A673 (cell line): ENCODE results near the gene ATG2B. TPM values are rescaled to one million over a fixed set of nuclear protein-coding genes. Genes with fewer than 3 reads are reported as not detected.
"Not testable (repeated sequence)": the region's sequence is repeated elsewhere in the genome, so short reads cannot be mapped to it uniquely, and the experiment has no call there.

Experiments
- BruUV-seq: library from RNA; stranded (reverse); fragments of 400-500 nt; replicated peaks from 2 replicates; lab custom pipeline; 2021; lab: Mats Ljungman, UMichigan
- CTCF ChIA-PET: fragments of 300-600 bp; sonication (Branson Sonifier 250); formaldehyde crosslinking; loops from one replicate; lab custom pipeline; 2022; ENCODE audit warnings: antibody characterized with exemption; lab: Charles Lee
- POLR2A ChIA-PET: fragments of 300-600 bp; sonication (Branson Sonifier 250); formaldehyde crosslinking; loops from one replicate; lab custom pipeline; 2022; ENCODE audit warnings: antibody characterized with exemption; ENCODE audit not compliant: low non-redundant PET; lab: Charles Lee
- DNase-seq: peaks from one replicate; pipeline ENCODE4 v3.0.0-alpha.2; 2015; ENCODE audit warnings: low spot score
- H3K27ac ChIP-seq: fragments of 200-600 bp; sonication (generic); 2 replicates; pipeline ENCODE4 v1.5.1; 2016; ENCODE audit warnings: mixed run types, low read depth, mild to moderate bottlenecking, mixed read lengths, antibody characterized with exemption, low read length; ENCODE audit not compliant: poor library complexity, severe bottlenecking
- H3K27me3 ChIP-seq: fragments of 200-600 bp; sonication (generic); replicated peaks from 2 replicates; pipeline ENCODE4 v1.6.1; 2017; ENCODE audit warnings: mixed run types, low read depth, mild to moderate bottlenecking, mixed read lengths, antibody characterized with exemption, low read length; ENCODE audit not compliant: insufficient read depth, poor library complexity
- H3K36me3 ChIP-seq: fragments of 200-600 bp; sonication (generic); 2 replicates; pipeline ENCODE4 v1.6.1; 2016; ENCODE audit warnings: mixed run types, mild to moderate bottlenecking, mixed read lengths, antibody characterized with exemption, low read length; ENCODE audit not compliant: insufficient read depth, poor library complexity, severe bottlenecking
- H3K4me1 ChIP-seq: fragments of 200-600 bp; sonication (generic); 2 replicates; pipeline ENCODE4 v1.6.1; 2017; ENCODE audit warnings: mixed run types, mild to moderate bottlenecking, mixed read lengths, antibody characterized with exemption, low read length; ENCODE audit not compliant: insufficient read depth, poor library complexity, severe bottlenecking
- H3K4me3 ChIP-seq: fragments of 200-600 bp; sonication (generic); 2 replicates; pipeline ENCODE4 v1.5.1; 2016; ENCODE audit warnings: low read depth, mixed run types, mild to moderate bottlenecking, mixed read lengths, low read length; ENCODE audit not compliant: poor library complexity, severe bottlenecking
- H3K9me3 ChIP-seq: fragments of 200-600 bp; sonication (generic); 2 replicates; pipeline ENCODE4 v1.6.1; 2016; ENCODE audit warnings: mixed run types, low read depth, mild to moderate bottlenecking, mixed read lengths, antibody characterized with exemption, low read length; ENCODE audit not compliant: poor library complexity, severe bottlenecking
- CTCF ChIP-seq: fragments of 300-800, 200-600 bp; sonication (generic); conservative IDR thresholded peaks from 2 replicates; pipeline ENCODE4 v1.5.1; 2017; ENCODE audit warnings: low read depth, mild to moderate bottlenecking, antibody characterized with exemption, low read length, moderate library complexity, mixed read lengths
- EZH2 ChIP-seq: fragments of 200-600 bp; sonication (generic); IDR thresholded peaks from 2 replicates; pipeline ENCODE4 v1.6.1; 2017; ENCODE audit warnings: borderline replicate concordance, low read depth, mild to moderate bottlenecking, mixed read lengths, antibody characterized with exemption, low read length; ENCODE audit not compliant: poor library complexity, severe bottlenecking
- intact Hi-C: fragments of 100-400 bp; cut with micrococcal nuclease; formaldehyde crosslinking; loops from one replicate; pipeline ENCODE4 v1.10.0; 2022; ENCODE audit not compliant: unreplicated experiment
- total RNA-seq: library from RNA; stranded (reverse); gene quantifications from 2 replicates; pipeline ENCODE4 v1.2.3, GENCODE V29; 2021

Gene ATG2B
- total RNA-seq, 1 experiment from 2014 or later: 22.7 TPM

GRCh38 chr14:96352708-96353107 lies 10.4 kb downstream of the ATG2B start:
- TF ChIP-seq CTCF: no peak
- TF ChIP-seq EZH2: no peak
- Histone ChIP-seq H3K27me3 (no peaks in the 10 kb centered on the region), H3K4me3 (no peak overlapping the region), H3K27ac (no peak overlapping the region), H3K4me1 (no peaks in the 10 kb centered on the region), H3K9me3 (no peaks in the 10 kb centered on the region), H3K36me3 (no peaks in the 10 kb centered on the region)
- CTCF ChIA-PET: no interaction called here
- intact Hi-C loops: no loop called here
- no peak for DNase-seq
- no TSS peak for BruUV-seq
- POLR2A ChIA-PET: interaction anchor here (0.6 kb wide), 1 partner anchor 314 kb away, joined by 4 read pairs; no protein-coding TSS in a partner anchor

DNA sequence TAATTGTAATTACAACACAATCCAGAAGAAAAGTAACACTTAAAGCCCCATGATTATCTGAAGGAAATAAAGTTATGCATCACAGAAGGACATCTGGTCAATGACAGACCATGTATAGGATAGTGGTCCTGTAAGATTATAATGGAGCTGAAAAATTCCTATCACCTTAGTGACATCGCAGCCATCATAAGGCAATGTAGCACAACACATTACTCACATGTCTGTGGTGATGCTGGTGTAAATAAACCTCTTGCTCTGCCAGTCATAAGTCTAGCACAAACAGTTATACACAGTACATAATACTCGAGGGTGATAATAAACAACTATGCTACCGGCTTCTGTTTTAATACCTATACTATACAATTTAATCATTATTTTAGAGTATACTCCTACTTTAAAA lies 11.2 kb downstream of the ATG2B start:
- H3K27me3 ChIP-seq: no peaks in the 10 kb centered on the region
- no peaks in the 10 kb centered on the region for H3K4me1 ChIP-seq
- POLR2A ChIA-PET: no interaction called here
- H3K4me3 ChIP-seq: no peak overlapping the region
- H3K36me3 ChIP-seq: no peaks in the 10 kb centered on the region
- DNase-seq: no peak
- H3K27ac ChIP-seq: no peak overlapping the region
- TF ChIP-seq EZH2 (no peak), CTCF (no peak)
- no peaks in the 10 kb centered on the region for H3K9me3 ChIP-seq
- no TSS peak for BruUV-seq
- intact Hi-C loops: no loop called here
- CTCF ChIA-PET: no interaction called here

- CTCF ChIA-PET: no interaction called here
- BruUV-seq: no TSS peak
- no peaks in the 10 kb centered on the region for H3K36me3 ChIP-seq
- no peaks in the 10 kb centered on the region for H3K4me1 ChIP-seq
- TF ChIP-seq EZH2 (no peak), CTCF (no peak)
- POLR2A ChIA-PET: no interaction called here
- intact Hi-C loops: no loop called here
- H3K4me3 ChIP-seq: no peak overlapping the region
- no peak for DNase-seq
- H3K27me3 ChIP-seq: no peaks in the 10 kb centered on the region
- no peak overlapping the region for H3K27ac ChIP-seq
- no peaks in the 10 kb centered on the region for H3K9me3 ChIP-seq
Measured at GRCh38 chr14:96349286-96350075, 13.7 kb downstream of the ATG2B start.

DNA sequence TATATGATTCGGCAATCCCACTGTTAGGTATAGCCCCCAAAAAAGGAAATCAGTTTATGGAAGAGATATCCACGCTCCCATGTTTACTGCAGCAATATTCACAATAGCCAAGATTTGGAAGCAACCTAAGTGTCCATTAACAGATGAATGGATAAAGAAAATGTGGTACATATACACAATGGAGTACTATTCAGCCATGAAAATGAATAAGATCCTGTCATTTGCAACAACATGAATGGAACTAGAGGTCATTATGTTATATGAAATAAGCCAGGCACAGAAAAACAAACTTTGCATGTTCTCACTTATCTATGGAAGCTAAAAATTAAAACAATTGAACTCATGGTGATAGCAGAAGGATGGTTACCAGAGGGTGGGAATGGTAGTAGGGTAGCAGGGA lies 15.2 kb downstream of the ATG2B start:
- POLR2A ChIA-PET, H3K36me3 ChIP-seq, CTCF ChIA-PET, H3K27me3 ChIP-seq, H3K27ac ChIP-seq, H3K9me3 ChIP-seq, H3K4me3 ChIP-seq, DNase-seq, H3K4me1 ChIP-seq, intact Hi-C loops, BruUV-seq: not testable (repeated sequence)
